ENCODE results near the gene PLA2G5.
"Not testable (repeated sequence)": the region's sequence is repeated elsewhere in the genome, so short reads cannot be mapped to it uniquely, and the experiment has no call there.

Gene PLA2G5

GRCh38 chr1:20123722-20124455 is 53.9 kb downstream of the PLA2G5 start:
- DNase-seq = no peak

- no peak for DNase-seq
These were observed 54.6 kb downstream of the PLA2G5 start for GRCh38 chr1:20124456-20125057.

- no peak for DNase-seq
These were observed 55.1 kb downstream of the PLA2G5 start for GRCh38 chr1:20125100-20125499.

- DNase-seq = no peak
These were observed 56.2 kb downstream of the PLA2G5 start for GRCh38 chr1:20126041-20126805.

GRCh38 chr1:20126806-20127440 is 56.9 kb downstream of the PLA2G5 start:
- no peak for DNase-seq

GRCh38 chr1:20130518-20130917 is 60.5 kb downstream of the PLA2G5 start:
- DNase-seq = not testable (repeated sequence)

GRCh38 chr1:20134995-20135394 is 65.0 kb downstream of the PLA2G5 start:
- DNase-seq = no peak

GRCh38 chr1:20136249-20136648 is 66.3 kb downstream of the PLA2G5 start:
- no peak for DNase-seq

GRCh38 chr1:20137055-20137454 is 67.1 kb downstream of the PLA2G5 start:
- no peak for DNase-seq

- DNase-seq = no peak
These were observed 67.6 kb downstream of the PLA2G5 start for GRCh38 chr1:20137604-20138003.

- no peak for DNase-seq
These were observed 68.4 kb downstream of the PLA2G5 start for GRCh38 chr1:20138346-20138745.

GRCh38 chr1:20138961-20139550 is 69.1 kb downstream of the PLA2G5 start, which contains the start of gene PLA2G2F:
PLA2G2F (plus strand) TSS chr1:20139323; CDS start chr1:20139428, 105 bp downstream.
- no peak for DNase-seq

- no peak for DNase-seq
These were observed 70.0 kb downstream of the PLA2G5 start for GRCh38 chr1:20139776-20140612.

GRCh38 chr1:20141001-20141400 is 71.0 kb downstream of the PLA2G5 start:
- DNase-seq = no peak

- no peak for DNase-seq
These were observed 71.5 kb downstream of the PLA2G5 start for GRCh38 chr1:20141466-20141865.
